Large intestine (tissue), 3 donors: ENCODE data around the gene LAGE3. TPM values are rescaled to one million over a fixed set of nuclear protein-coding genes. Genes with fewer than 3 reads are reported as not detected.

Experiments used
- DNase-seq, 2 donors: peaks; one replicate each; pipeline versions ENCODE4 v3.0.0 to v3.0.0-alpha.2; 2013
- H3K27ac ChIP-seq: one replicate; pipeline ENCODE4 v1.5.1; 2013; ENCODE audit warnings: low read length
- H3K27me3 ChIP-seq: 2 replicates; pipeline ENCODE4 v1.6.1; 2013; ENCODE audit warnings: low read length; ENCODE audit not compliant: control insufficient read depth, insufficient read depth
- H3K36me3 ChIP-seq: 2 replicates; pipeline ENCODE4 v1.6.1; 2013; ENCODE audit warnings: low read length; ENCODE audit not compliant: control insufficient read depth, insufficient read depth
- H3K4me1 ChIP-seq: one replicate; pipeline ENCODE4 v1.6.1; 2013; ENCODE audit warnings: low read length; ENCODE audit not compliant: control insufficient read depth, insufficient read depth
- H3K4me3 ChIP-seq: one replicate; pipeline ENCODE4 v1.5.1; 2013; ENCODE audit warnings: low read length
- H3K9me3 ChIP-seq: one replicate; pipeline ENCODE4 v1.6.1; 2013; ENCODE audit warnings: mild to moderate bottlenecking, low read depth, low read length, moderate library complexity; ENCODE audit not compliant: control insufficient read depth
- WGBS: methylation state at CpG from one replicate; pipeline ENCODE4 v1.1.5; 2013; ENCODE audit warnings: low lambda C conversion rate; ENCODE audit not compliant: insufficient coverage; 5-methylcytosine and 5-hydroxymethylcytosine counted together
- polyA plus RNA-seq: library from polyadenylated mRNA; unstranded; fragments of 120-200 nt; gene quantifications from one replicate; pipeline ENCODE4 v1.2.1, GENCODE V29; 2013

LAGE3 gene
- polyA plus RNA-seq, 1 donor = 25.4 TPM

DNA sequence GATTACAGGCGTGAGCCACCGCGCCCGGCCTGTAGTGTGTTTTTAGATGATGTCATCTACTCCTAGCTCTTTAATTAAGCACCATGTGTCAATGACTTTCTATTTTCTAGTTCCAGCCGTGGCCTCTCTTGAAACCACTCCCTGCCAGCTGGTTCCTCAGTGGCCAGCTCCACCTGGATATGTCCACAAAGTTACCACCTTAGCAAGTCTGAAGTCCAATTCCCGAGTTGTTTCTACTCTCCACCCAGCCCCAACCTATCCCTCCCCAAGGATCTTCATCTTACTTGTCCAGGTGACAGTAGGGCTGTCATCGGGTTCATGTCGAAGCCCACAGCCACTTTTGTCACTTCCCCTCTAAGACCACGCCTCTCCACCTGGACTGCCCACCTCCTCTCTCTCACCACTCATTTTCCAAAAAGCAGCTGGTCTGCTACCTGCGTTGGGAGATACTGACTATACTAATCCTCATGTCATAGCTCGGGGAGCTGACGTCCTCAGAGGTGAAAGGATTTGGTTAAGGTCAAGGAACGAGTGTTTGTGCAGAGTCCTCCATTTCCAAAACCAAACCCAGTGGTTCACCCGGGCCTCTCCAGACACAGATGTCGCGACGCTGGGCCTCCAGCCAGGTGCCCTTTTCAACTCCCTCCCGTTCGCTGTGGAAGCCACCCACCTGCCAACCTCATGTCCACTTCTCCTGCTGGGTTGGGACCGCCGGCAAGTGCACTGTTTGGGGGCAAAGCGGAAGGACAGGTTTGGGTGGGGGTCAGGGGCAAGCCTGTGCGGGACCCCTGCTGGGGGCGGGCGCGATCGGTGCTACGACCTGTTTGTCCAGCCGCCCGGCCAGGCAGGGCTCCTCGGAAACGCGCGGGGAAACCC is 36.2 kb upstream of the LAGE3 start:
- peaks cover 16% of the 10 kb centered on the region for H3K4me1 ChIP-seq
- peaks cover 9% of the 10 kb centered on the region for H3K36me3 ChIP-seq
- H3K9me3 ChIP-seq = no peaks in the 10 kb centered on the region
- H3K27ac ChIP-seq = peak overlapping the region; percentile 96
- no peaks in the 10 kb centered on the region for H3K27me3 ChIP-seq
- peak overlapping the region; percentile 90 for H3K4me3 ChIP-seq
- DNase-seq = peak; percentile 70 to 84
- WGBS = no CpG with 5 or more reads among the region's 34 CpGs

DNA sequence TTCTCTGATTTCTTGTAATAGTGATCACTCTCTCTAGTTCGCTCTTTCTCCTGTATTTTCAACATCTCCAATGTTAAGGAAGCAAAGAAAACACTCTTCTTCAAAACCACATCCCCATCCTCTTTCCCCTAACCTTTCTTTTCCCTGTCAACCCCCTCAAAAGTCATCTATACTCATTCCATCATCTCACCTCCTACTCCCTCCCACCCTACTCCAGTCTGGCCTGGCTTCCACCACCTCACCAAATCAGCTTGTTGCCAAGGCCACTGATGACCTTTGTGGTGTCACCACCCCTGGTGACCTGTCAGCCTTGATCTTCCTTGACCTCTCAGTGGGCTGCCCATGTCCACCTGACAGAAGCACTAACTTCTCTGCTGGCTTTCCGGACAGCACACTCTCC is 34.6 kb upstream of the LAGE3 start:
- Histone ChIP-seq H3K36me3 (peaks cover 15% of the 10 kb centered on the region), H3K27ac (no peak overlapping the region), H3K4me3 (no peak overlapping the region), H3K27me3 (no peaks in the 10 kb centered on the region), H3K9me3 (no peaks in the 10 kb centered on the region), H3K4me1 (peaks cover 16% of the 10 kb centered on the region)
- DNase-seq = no peak
- WGBS = no CpG with 5 or more reads among the region's 2 CpGs

DNA sequence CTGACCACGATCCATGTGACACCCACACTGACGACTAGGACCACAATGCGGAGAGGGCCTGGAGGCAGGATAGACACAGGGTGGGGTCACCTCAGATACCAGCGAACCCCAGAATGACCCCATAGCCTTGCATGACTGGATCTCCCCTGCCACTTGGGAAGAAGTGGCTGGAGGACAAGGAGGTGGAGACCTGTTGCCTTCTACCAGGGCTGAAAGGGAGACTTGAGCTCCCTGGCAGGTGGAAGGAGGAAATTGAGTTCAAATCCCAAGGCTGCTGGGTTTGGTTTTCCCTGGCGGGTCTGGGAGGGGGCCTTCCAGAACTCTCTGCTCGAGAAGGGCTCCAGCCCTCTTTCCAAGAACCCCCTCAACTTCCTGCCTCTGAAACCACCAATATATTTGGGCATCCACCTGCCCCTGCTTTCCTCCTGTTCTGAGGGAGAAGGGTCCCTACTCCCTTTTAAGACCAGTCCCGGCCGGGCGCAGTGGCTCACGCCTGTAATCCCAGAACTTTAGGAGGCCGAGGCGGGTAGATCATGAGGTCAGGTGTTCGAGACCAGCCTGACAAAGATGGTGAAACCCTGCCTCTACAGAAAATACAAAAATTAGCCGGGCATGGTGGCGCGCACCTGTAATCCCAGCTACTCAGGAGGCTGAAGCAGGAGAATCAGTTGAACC is 33.9 kb upstream of the LAGE3 start:
- peaks cover 14% of the 10 kb centered on the region for H3K4me1 ChIP-seq
- H3K4me3 ChIP-seq = no peak overlapping the region
- no peaks in the 10 kb centered on the region for H3K9me3 ChIP-seq
- peaks cover 20% of the 10 kb centered on the region for H3K36me3 ChIP-seq
- no peak for DNase-seq
- no peak overlapping the region for H3K27ac ChIP-seq
- H3K27me3 ChIP-seq = no peaks in the 10 kb centered on the region
- no CpG with 5 or more reads among the region's 16 CpGs for WGBS

DNA sequence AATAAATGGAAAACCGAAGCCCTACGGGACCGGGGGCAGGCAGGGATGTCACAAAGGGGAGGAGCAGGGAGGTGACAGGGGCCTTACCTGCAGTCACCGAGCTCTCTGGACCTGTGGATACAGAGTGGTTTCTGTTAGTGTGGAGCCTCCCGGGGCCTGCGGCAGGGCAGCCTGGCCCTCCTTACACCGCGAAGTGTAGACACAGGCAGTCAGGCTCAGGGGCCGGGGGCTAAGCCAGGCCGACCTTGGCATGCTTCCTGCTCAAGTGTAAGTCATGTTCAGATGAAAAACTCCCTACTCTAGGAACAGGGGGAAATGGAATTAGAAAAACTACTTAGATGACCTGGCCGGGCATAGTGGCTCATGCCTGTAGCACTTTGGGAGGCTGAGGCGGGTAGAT is 32.7 kb upstream of the LAGE3 start:
- H3K27ac ChIP-seq = no peak overlapping the region
- no CpG with 5 or more reads among the region's 12 CpGs for WGBS
- H3K36me3 ChIP-seq = peaks cover 29% of the 10 kb centered on the region
- peaks cover 1% of the 10 kb centered on the region for H3K4me1 ChIP-seq
- no peaks in the 10 kb centered on the region for H3K9me3 ChIP-seq
- H3K4me3 ChIP-seq = no peak overlapping the region
- DNase-seq = no peak
- H3K27me3 ChIP-seq = no peaks in the 10 kb centered on the region

DNA sequence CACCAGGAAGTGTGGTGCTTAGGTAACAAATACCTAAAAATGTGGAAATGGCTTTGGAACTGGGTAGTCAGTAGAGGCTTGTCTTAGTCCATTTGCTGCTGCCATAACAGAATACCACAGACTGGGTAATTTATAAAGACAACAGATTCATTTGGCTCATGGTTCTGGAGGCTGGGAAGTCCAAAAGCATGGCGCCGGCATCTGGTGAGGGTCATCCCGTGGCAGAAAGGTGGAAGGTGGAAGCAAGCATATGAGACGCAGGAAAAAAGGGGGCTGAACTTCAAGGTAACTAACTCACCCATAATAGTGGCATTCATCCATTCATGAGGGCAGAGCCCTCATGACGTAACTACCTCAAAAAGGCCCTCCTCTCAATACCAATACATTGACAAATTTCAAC is 30.4 kb upstream of the LAGE3 start:
- WGBS = no CpG with 5 or more reads among the region's 5 CpGs
- no peaks in the 10 kb centered on the region for H3K4me1 ChIP-seq
- no peak overlapping the region for H3K4me3 ChIP-seq
- H3K36me3 ChIP-seq = peaks cover 43% of the 10 kb centered on the region
- DNase-seq = no peak
- no peak overlapping the region for H3K27ac ChIP-seq
- H3K9me3 ChIP-seq = no peaks in the 10 kb centered on the region
- no peaks in the 10 kb centered on the region for H3K27me3 ChIP-seq

DNA sequence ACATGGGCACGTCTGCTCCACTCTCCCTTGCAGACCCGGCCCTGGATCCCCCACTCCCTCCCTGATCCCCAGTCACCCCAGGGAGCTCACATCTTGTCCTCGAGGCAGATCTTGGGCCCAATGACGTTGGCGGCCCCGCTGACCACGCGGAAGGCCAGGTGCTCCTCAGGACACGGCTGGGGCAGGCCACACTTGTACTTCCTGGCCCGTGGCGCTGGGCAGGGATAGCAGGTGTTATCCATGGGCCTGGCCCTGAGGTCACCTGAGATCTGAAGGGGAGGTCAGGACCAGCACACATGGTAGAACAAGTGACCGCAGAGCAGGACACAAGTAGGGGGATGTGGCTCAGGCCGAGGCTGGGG is 29.3 kb upstream of the LAGE3 start:
- Histone ChIP-seq H3K9me3 (no peaks in the 10 kb centered on the region), H3K36me3 (peaks cover 43% of the 10 kb centered on the region), H3K4me1 (no peaks in the 10 kb centered on the region), H3K4me3 (no peak overlapping the region), H3K27me3 (no peaks in the 10 kb centered on the region), H3K27ac (no peak overlapping the region)
- DNase-seq = no peak
- WGBS = no CpG with 5 or more reads among the region's 13 CpGs

DNA sequence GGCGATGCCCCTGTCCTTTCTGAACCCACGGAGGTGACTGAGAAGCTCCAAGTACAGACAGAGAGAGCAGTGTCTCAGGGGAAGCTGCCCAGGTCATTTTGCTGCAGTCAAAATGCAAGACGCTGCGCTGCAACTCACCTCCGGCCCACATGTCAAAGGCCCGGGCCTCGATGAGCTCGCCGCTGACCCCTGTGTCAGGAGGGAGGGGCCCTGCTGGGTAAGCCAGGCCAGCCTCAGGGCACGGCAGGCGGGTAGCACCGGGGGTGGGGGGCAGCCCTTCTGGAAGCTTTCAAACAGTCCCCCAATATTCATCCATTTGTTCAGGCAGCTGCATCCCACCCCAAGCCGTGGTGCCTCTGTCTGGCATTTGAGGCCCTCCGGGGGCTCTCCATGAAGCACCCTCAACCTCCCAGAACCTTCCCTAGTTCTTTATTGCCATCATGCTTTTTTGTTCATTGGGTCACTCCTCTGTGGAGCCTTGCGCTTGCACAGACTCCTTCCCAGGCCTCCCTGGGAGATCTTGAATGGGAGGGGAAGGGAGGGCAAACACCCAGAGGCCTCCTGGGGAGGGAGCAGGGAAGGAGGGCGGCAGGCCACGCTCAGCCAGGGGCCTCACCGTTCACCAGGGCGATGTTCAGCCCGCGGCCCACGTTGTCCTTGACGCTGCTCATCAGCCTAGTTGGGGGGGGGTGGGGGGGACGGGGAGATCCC is 28.7 kb upstream of the LAGE3 start:
- Histone ChIP-seq H3K9me3 (no peaks in the 10 kb centered on the region), H3K36me3 (peaks cover 43% of the 10 kb centered on the region), H3K4me1 (no peaks in the 10 kb centered on the region), H3K27ac (no peak overlapping the region), H3K4me3 (no peak overlapping the region), H3K27me3 (no peaks in the 10 kb centered on the region)
- no peak for DNase-seq
- no CpG with 5 or more reads among the region's 24 CpGs for WGBS

DNA sequence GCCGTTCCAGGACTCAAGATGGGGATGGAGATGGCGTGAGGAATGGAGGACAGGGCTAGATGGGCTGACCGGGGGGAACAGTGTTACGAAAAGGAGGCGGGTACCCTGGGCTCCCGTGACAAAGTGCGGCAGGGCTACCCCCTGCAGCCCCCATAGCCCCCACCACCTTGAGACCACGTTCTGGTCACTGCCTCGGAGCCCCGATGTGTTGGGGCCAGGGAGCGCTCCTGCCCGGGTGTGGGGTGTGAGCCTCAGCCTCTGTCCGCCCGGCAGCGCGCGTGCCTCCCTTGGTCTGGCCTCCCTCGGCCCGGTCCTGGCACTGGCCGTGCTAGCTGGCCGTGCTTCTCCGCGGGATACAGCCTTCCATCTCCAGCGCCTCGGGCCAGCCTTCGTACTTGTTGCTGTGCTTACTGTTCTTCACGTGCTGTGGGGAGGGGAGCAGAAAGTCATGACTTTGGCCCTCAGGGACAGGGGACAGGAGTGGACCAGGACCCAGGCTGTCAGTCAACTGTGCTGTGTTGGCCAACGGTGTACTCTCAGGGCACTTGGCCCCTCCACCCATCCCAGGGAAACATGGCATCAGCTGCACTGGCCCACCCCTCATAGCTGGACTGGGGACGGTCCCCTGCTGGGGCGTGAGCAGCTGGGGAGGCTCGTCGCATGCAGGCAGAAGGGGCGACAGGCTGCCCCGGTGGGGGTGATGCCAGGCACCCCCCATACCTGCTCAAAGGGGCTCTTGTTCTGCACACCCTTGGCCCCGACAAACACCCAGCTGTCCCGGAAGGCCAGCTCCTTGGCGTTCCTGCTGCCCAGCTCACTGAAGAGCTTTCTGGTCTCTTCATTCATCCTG is 27.6 kb upstream of the LAGE3 start:
- Histone ChIP-seq H3K27ac (no peak overlapping the region), H3K4me1 (no peaks in the 10 kb centered on the region), H3K27me3 (no peaks in the 10 kb centered on the region), H3K36me3 (peaks cover 38% of the 10 kb centered on the region), H3K4me3 (no peak overlapping the region), H3K9me3 (no peaks in the 10 kb centered on the region)
- no peak for DNase-seq
- no CpG with 5 or more reads among the region's 37 CpGs for WGBS

DNA sequence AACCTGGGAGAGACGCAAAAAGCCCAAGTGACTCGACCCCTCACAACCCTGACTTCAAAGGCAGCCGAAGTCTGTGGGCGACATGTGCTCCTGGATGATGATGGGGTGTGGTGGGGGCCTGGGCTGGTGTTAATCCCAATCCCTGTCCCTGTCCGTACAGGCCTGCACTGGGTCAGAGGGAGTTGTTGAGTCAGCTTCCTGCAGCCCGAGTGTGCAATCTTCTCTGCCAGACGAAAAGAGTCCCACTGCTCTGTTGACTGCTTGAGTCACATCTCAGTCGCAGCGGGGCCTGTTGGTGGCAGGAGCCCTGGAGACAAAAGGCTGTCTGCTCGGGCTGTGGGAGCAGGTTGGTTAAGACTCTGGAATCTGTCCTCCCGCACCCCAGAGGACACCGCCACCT is 26.7 kb upstream of the LAGE3 start:
- peaks cover 33% of the 10 kb centered on the region for H3K36me3 ChIP-seq
- no CpG with 5 or more reads among the region's 12 CpGs for WGBS

DNA sequence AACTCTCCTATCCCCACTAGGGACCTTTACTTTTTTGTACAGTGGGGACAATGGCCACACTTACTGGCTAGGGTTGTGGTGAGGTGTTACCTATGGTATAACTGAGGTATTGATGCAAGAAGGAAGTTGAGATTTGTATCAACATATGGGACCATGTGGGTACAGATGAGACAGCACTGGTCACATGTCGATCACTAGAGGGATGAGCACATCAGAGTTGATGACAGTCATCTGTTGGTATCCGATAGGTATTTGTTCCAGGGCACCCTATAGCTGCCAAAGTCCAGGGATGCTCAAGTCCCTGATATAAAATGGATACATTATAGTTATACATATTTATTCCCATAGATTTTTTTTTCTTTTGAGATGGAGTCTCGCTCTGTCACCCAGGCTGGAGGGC is 23.9 kb upstream of the LAGE3 start:
- no peak overlapping the region for H3K27ac ChIP-seq
- no peak overlapping the region for H3K4me3 ChIP-seq
- WGBS = no CpG with 5 or more reads among the region's 3 CpGs
- DNase-seq = no peak
- H3K9me3 ChIP-seq = no peaks in the 10 kb centered on the region
- no peaks in the 10 kb centered on the region for H3K27me3 ChIP-seq
- H3K36me3 ChIP-seq = peaks cover 23% of the 10 kb centered on the region
- no peaks in the 10 kb centered on the region for H3K4me1 ChIP-seq

More for the DNA sequence above, 26.7 kb upstream of the LAGE3 start:
- Histone ChIP-seq H3K9me3 (no peaks in the 10 kb centered on the region), H3K4me1 (no peaks in the 10 kb centered on the region), H3K27me3 (no peaks in the 10 kb centered on the region), H3K4me3 (no peak overlapping the region), H3K27ac (no peak overlapping the region)
- DNase-seq = no peak
